H1 (cell line): ENCODE data around the gene MFAP3. TPM values are rescaled to one million over a fixed set of nuclear protein-coding genes. Genes with fewer than 3 reads are reported as not detected.

Experiments used
- CTCF ChIA-PET: fragments of 300-600 bp; sonication (Branson Sonifier 250); formaldehyde crosslinking; loops from one replicate; lab custom pipeline; 2021; ENCODE audit not compliant: partially characterized antibody; lab: Charles Lee
- POLR2A ChIA-PET: fragments of 300-600 bp; sonication (Branson Sonifier 250); formaldehyde crosslinking; loops from one replicate; lab custom pipeline; 2021; ENCODE audit warnings: inconsistent platforms; ENCODE audit not compliant: partially characterized antibody; lab: Charles Lee
- DNase-seq, 2 experiments: peaks; one replicate each; pipeline versions ENCODE4 v3.0.0 to v3.0.0-alpha.2; 2010 to 2022; ENCODE audit warnings: low spot score in 2 of 2, low read depth in 1 of 2, mixed read lengths in 1 of 2
- FAIRE-seq: peaks from 2 replicates; lab custom pipeline; 2011; peaks lifted over from hg19 to GRCh38; lab: Jason Lieb, UNC
- H2AFZ ChIP-seq: 2 replicates; pipeline ENCODE4 v1.8.1; 2012; ENCODE audit warnings: low read length, inconsistent platforms
- H2AK5ac ChIP-seq: 2 replicates; pipeline ENCODE4 v1.6.1; 2013; ENCODE audit warnings: low read depth, low read length
- H2BK120ac ChIP-seq: replicated peaks from 2 replicates; pipeline ENCODE3; 2013; ENCODE audit warnings: low read depth, low read length, inconsistent platforms
- H2BK12ac ChIP-seq: 2 replicates; pipeline ENCODE4 v1.6.1; 2013; ENCODE audit warnings: low read depth, low read length
- H2BK15ac ChIP-seq: 2 replicates; pipeline ENCODE4 v1.6.1; 2013; ENCODE audit warnings: low read length
- H2BK20ac ChIP-seq: 2 replicates; pipeline ENCODE4 v1.6.1; 2013; ENCODE audit warnings: low read length
- H2BK5ac ChIP-seq: 2 replicates; pipeline ENCODE4 v1.6.1; 2013; ENCODE audit warnings: low read depth, low read length
- H3K14ac ChIP-seq: 2 replicates; pipeline ENCODE4 v1.6.1; 2013; ENCODE audit warnings: inconsistent platforms; ENCODE audit not compliant: insufficient read length
- H3K18ac ChIP-seq: 2 replicates; pipeline ENCODE4 v1.6.1; 2013; ENCODE audit warnings: low read length; ENCODE audit errors: extremely low read depth
- H3K23ac ChIP-seq: 2 replicates; pipeline ENCODE4 v1.6.1; 2013; ENCODE audit warnings: inconsistent platforms; ENCODE audit not compliant: insufficient read length
- H3K23me2 ChIP-seq: 2 replicates; pipeline ENCODE4 v1.6.1; 2013; ENCODE audit warnings: low read depth, low read length
- H3K27ac ChIP-seq: 2 replicates; pipeline ENCODE4 v1.6.1; 2011; ENCODE audit warnings: low read depth, low read length, inconsistent platforms
- H3K27me3 ChIP-seq, 4 experiments: replicated peaks in 1 of 4; 1 replicate in 1 of 4; 2 replicates in 3 of 4; pipeline versions ENCODE4 v1.6.1 to v1.8.1; 2011 to 2013; ENCODE audit warnings: low read length in 3 of 4, mild to moderate bottlenecking in 3 of 4, inconsistent platforms in 2 of 4, mixed read lengths in 2 of 4, moderate library complexity in 1 of 4; ENCODE audit not compliant: control insufficient read depth in 3 of 4, insufficient read depth in 3 of 4; ENCODE audit errors: extremely low read depth in 1 of 4
- H3K36me3 ChIP-seq, 4 experiments: 2 replicates each; pipeline versions ENCODE4 v1.6.1 to v1.8.1; 2011 to 2013; ENCODE audit warnings: mild to moderate bottlenecking in 4 of 4, low read length in 3 of 4, moderate library complexity in 2 of 4, control low read depth in 1 of 4, inconsistent platforms in 1 of 4; ENCODE audit not compliant: insufficient read depth in 4 of 4, control insufficient read depth in 2 of 4
- H3K4ac ChIP-seq: replicated peaks from 2 replicates; pipeline ENCODE3; 2013; ENCODE audit warnings: low read length, low read depth, mixed read lengths, inconsistent platforms; ENCODE audit not compliant: insufficient read length
- H3K4me1 ChIP-seq, 4 experiments: replicated peaks in 1 of 4; 1 replicate in 1 of 4; 2 replicates in 3 of 4; pipeline versions ENCODE4 v1.6.1 to v1.8.1; 2011 to 2013; ENCODE audit warnings: low read length in 3 of 4, inconsistent platforms in 2 of 4, mixed read lengths in 1 of 4; ENCODE audit not compliant: insufficient read depth in 4 of 4, control insufficient read depth in 3 of 4
- H3K4me2 ChIP-seq, 2 experiments: 2 replicates each; pipeline versions ENCODE4 v1.6.1 to v1.8.1; 2011 to 2013; ENCODE audit warnings: low read depth in 2 of 2, low read length in 2 of 2, control low read depth in 1 of 2, inconsistent platforms in 1 of 2, mild to moderate bottlenecking in 1 of 2; ENCODE audit not compliant: insufficient read depth in 1 of 2
- H3K4me3 ChIP-seq, 4 experiments: fragments of 200-600, 300-600 bp in 1 of 4; sonication (generic), shearing (Covaris generic), sonication (Bioruptor Twin) in 1 of 4; 2 replicates each; pipeline versions ENCODE4 v1.5.1 to v1.8.1; 2011 to 2016; ENCODE audit warnings: low read length in 4 of 4, low read depth in 3 of 4, control low read depth in 2 of 4, inconsistent platforms in 2 of 4, mild to moderate bottlenecking in 2 of 4, mixed read lengths in 1 of 4, moderate library complexity in 1 of 4; ENCODE audit not compliant: insufficient read depth in 2 of 4; ENCODE audit errors: extremely low read depth in 1 of 4
- H3K56ac ChIP-seq: replicated peaks from 2 replicates; pipeline ENCODE3; 2013; ENCODE audit warnings: low read depth, mild to moderate bottlenecking, mixed read lengths, low read length, inconsistent platforms; ENCODE audit not compliant: insufficient read length
- H3K79me1 ChIP-seq: 2 replicates; pipeline ENCODE4 v1.6.1; 2013; ENCODE audit warnings: low read depth, low read length, control low read depth
- H3K79me2 ChIP-seq, 2 experiments: 2 replicates each; pipeline versions ENCODE4 v1.6.1 to v1.8.1; 2012 to 2013; ENCODE audit warnings: low read length in 2 of 2, mild to moderate bottlenecking in 2 of 2, inconsistent platforms in 1 of 2; ENCODE audit not compliant: insufficient read depth in 2 of 2, control insufficient read depth in 1 of 2
- H3K9ac ChIP-seq, 4 experiments: replicated peaks in 1 of 4; 1 replicate in 1 of 4; 2 replicates in 3 of 4; pipeline versions ENCODE4 v1.6.1 to v1.8.1; 2011 to 2013; ENCODE audit warnings: low read depth in 3 of 4, low read length in 3 of 4, control low read depth in 2 of 4, mild to moderate bottlenecking in 2 of 4, moderate library complexity in 2 of 4, inconsistent platforms in 1 of 4; ENCODE audit errors: extremely low read depth in 1 of 4
- H3K9me3 ChIP-seq, 2 experiments: 2 replicates each; pipeline versions ENCODE4 v1.6.1 to v1.8.1; 2012 to 2013; ENCODE audit warnings: mild to moderate bottlenecking in 2 of 2, moderate library complexity in 2 of 2, control low read depth in 1 of 2, inconsistent platforms in 1 of 2, low read depth in 1 of 2, low read length in 1 of 2, mixed read lengths in 1 of 2; ENCODE audit not compliant: insufficient read depth in 2 of 2
- H4K20me1 ChIP-seq, 2 experiments: replicated peaks in 1 of 2; 2 replicates each; pipeline versions ENCODE3 to v1.8.1; 2011 to 2013; ENCODE audit warnings: inconsistent platforms in 2 of 2, low read length in 2 of 2, mild to moderate bottlenecking in 1 of 2; ENCODE audit not compliant: insufficient read depth in 2 of 2, control insufficient read depth in 1 of 2
- H4K5ac ChIP-seq: 2 replicates; pipeline ENCODE4 v1.6.1; 2013; ENCODE audit warnings: low read length, low read depth, mixed read lengths, inconsistent platforms; ENCODE audit not compliant: insufficient read length
- H4K8ac ChIP-seq: 2 replicates; pipeline ENCODE4 v1.8.0; 2013; ENCODE audit warnings: mild to moderate bottlenecking, moderate library complexity, low read length, inconsistent platforms; ENCODE audit not compliant: insufficient read depth; ENCODE audit errors: extremely low read depth
- H4K91ac ChIP-seq: replicated peaks from 2 replicates; pipeline ENCODE3; 2013; ENCODE audit warnings: low read length, mixed read lengths, inconsistent platforms; ENCODE audit not compliant: insufficient read length
- E2F6 ChIP-seq: IDR thresholded peaks from 2 replicates; pipeline ENCODE4 v1.6.1; 2012; ENCODE audit warnings: inconsistent platforms
- MAX ChIP-seq: IDR thresholded peaks from 2 replicates; pipeline ENCODE4 v1.6.1; 2012; ENCODE audit warnings: inconsistent platforms
- NANOG ChIP-seq: IDR thresholded peaks from 2 replicates; pipeline ENCODE4 v1.6.1; 2011; ENCODE audit warnings: low read length, low read depth, mild to moderate bottlenecking, inconsistent platforms; ENCODE audit not compliant: insufficient read depth, poor library complexity, severe bottlenecking
- WGBS, 2 experiments: shearing (Covaris generic) in 1 of 2; methylation state at CpG; one replicate each; pipeline versions ENCODE4 v1.1.6 to v1.1.7; 2013 to 2015; ENCODE audit warnings: low lambda C conversion rate in 2 of 2, mixed read lengths in 2 of 2, inconsistent platforms in 1 of 2, low coverage in 1 of 2, missing lambda C conversion rate in 1 of 2; ENCODE audit not compliant: insufficient replicate concordance in 2 of 2, insufficient coverage in 1 of 2, insufficient read length in 1 of 2; ENCODE audit errors: extremely low coverage in 1 of 2, missing lambda C conversion rate in 1 of 2; 5-methylcytosine and 5-hydroxymethylcytosine counted together
- polyA plus RNA-seq, 7 experiments: library from polyadenylated mRNA; depleted of rRNA in 3 of 7; stranded (reverse) in 5 of 7; unstranded in 2 of 7; fragments of >200 nt in 5 of 7; fragments of 200-250 nt in 2 of 7; gene quantifications; 1 replicate in 5 of 7; 2 replicates in 1 of 7; 4 replicates in 1 of 7; pipeline versions ENCODE4 v1.2.1 to v1.2.3, GENCODE V29; 2011 to 2013; ENCODE audit warnings: missing spikeins in 2 of 7, mixed read lengths in 2 of 7
- total RNA-seq: library from RNA; stranded (reverse); fragmentation: NEBNext Ultra II Directional; extraction: Animal tissue kit (Norgen Biotek cat#: 25700); gene quantifications from 2 replicates; pipeline ENCODE4 v1.2.1, GENCODE V29; 2021

MFAP3 gene
- total and polyA plus RNA-seq, 2 of the 8 experiments (the other 6 are each of a cell fraction or from before 2014, with no cell fraction given): 13.7 to 27.0 TPM

GRCh38 chr5:154081246-154081645 is 42.5 kb downstream of the MFAP3 start:
- TF ChIP-seq MAX: no peak
- TF ChIP-seq NANOG: no peak
- TF ChIP-seq E2F6: no peak
- Histone ChIP-seq H2BK15ac (no peak overlapping the region), H3K27me3 (no peaks in the 10 kb centered on the region), H3K23me2 (no peaks in the 10 kb centered on the region), H3K27ac (no peak overlapping the region), H3K14ac (no peak overlapping the region), H3K9ac (no peak overlapping the region), H2BK12ac (no peak overlapping the region), H4K8ac (no peak overlapping the region; the same call in 1 of the 2 replicates), H4K91ac (no peak overlapping the region), H4K20me1 (no peaks in the 10 kb centered on the region), H3K18ac (no peak overlapping the region), H3K56ac (no peak overlapping the region), H4K5ac (no peak overlapping the region), H2AFZ (no peak overlapping the region), H3K4me2 (no peak overlapping the region), H2BK20ac (no peak overlapping the region), H3K79me1 (no peaks in the 10 kb centered on the region), H3K36me3 (no peaks in the 10 kb centered on the region), H2BK5ac (no peak overlapping the region), H2AK5ac (no peak overlapping the region), H2BK120ac (no peak overlapping the region), H3K23ac (no peak overlapping the region), H3K9me3 (no peaks in the 10 kb centered on the region), H3K79me2 (no peaks in the 10 kb centered on the region), H3K4me3 (no peak overlapping the region), H3K4ac (no peak overlapping the region), H3K4me1 (peaks cover 0 to 17% (median 5%) of the 10 kb centered on the region in 4 experiments; a peak in 2 of 7 replicates)
- ChIA-PET POLR2A (no interaction called here), CTCF (interaction anchor here (1.2 to 4.2 kb wide), 6 partner anchors 9 to 324 kb away, joined by 3 to 23 read pairs (median 9); no protein-coding TSS in a partner anchor)
- no peak for FAIRE-seq
- DNase-seq: no peak
- WGBS, 2 experiments: 95% methylated on average over 2 of the region's 2 CpGs; no CpG with 5 or more reads in 1 of the 2 experiments
